Measurements from ENCODE around the gene C3orf70.

DNA sequence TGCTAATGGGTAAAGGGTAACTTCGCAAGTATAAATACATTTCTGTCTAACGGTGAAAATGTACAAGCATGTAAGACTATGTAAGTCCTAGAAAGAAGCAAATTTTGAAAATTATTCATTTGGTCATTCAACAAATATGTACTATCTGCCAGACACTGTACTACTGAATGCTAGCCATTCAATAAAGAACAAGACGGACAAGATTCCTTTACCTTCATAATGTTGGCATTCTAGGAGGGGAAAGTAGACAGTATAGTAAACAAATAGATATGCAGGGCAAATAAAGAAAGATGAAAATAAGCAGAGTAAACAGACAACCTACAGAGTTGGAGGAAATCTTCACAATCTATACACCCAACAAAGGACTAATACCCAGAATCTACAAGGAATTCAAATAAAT is 32.7 kb downstream of the C3orf70 start:
- TF ChIP-seq, protein P1, sequence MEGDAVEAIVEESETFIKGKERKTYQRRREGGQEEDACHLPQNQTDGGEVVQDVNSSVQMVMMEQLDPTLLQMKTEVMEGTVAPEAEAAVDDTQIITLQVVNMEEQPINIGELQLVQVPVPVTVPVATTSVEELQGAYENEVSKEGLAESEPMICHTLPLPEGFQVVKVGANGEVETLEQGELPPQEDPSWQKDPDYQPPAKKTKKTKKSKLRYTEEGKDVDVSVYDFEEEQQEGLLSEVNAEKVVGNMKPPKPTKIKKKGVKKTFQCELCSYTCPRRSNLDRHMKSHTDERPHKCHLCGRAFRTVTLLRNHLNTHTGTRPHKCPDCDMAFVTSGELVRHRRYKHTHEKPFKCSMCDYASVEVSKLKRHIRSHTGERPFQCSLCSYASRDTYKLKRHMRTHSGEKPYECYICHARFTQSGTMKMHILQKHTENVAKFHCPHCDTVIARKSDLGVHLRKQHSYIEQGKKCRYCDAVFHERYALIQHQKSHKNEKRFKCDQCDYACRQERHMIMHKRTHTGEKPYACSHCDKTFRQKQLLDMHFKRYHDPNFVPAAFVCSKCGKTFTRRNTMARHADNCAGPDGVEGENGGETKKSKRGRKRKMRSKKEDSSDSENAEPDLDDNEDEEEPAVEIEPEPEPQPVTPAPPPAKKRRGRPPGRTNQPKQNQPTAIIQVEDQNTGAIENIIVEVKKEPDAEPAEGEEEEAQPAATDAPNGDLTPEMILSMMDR (IDR thresholded peaks at IDR 0.05), result no peak
- no peak for TF ChIP-seq EP300 (IDR thresholded peaks at IDR 0.05)

Measured in tibial nerve (tissue), 4 donors.